ENCODE results near the gene CCL4.

GRCh38 chr17:36092230-36092629 lies 11.4 kb upstream of the CCL4 start:
- no peak for TF ChIP-seq CTCF (conservative IDR thresholded peaks at IDR 0.05 in 1 of 2, IDR thresholded peaks at IDR 0.05 in 1 of 2; ENCODE audit: low read depth in 1 of 2, low read length in 2 of 2)
- no peak for TF ChIP-seq EZH2 (IDR thresholded peaks at IDR 0.05; ENCODE audit: low read length, missing control alignments)

All from fibroblast of lung (primary cell).